HG03280 (cell line): Measurements from ENCODE around the gene DUSP9.
"Not testable (repeated sequence)": the region's sequence is repeated elsewhere in the genome, so short reads cannot be mapped to it uniquely, and the experiment has no call there.

Source experiments
- ATAC-seq: cut with Tn5 transposase; IDR thresholded peaks from one replicate; pipeline ENCODE4 v1.9.1; 2021; ENCODE audit warnings: mild to moderate bottlenecking, moderate library complexity; ENCODE audit not compliant: unreplicated experiment

Gene DUSP9

DNA sequence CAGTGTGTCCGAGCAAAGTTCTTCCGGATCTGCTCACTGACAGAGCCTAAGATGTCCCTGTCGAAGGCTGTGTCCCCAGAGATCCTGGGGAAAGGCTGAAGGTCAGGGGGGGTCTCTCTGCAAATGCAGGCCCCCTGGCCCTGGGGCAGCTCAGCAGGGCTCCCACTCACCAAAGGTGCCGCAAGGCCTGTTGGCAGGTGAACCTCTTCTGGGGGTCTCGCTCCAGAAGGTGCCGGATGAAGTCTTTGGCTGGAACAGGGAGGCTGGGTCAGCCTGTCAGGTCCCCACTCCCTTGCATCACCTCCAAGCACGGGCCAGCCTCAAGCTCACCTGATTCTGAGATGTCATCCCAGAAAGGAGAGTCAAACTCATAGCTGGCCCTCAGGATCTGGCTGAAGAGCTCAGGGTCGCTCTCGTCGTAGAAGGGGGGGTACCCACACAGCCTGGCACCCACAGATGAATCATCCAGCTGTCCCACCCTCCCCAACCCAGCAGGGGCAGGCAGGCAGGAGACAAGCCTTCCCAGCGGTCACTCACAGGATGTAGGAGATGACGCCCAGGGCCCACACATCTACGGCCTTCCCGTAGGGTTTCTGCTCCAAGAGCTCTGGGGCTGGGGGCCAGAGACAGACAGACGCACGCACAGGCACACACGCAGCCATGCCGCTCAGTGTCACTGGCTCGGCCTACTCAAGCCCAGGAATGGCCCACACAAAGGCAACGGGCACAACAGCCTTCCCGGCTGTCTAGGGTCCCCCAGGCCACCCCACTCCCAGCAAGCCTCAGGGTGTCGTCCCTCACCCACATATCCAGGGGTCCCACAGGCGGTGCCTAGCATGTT is 24.0 kb downstream of the DUSP9 start:
- no peak for ATAC-seq

DNA sequence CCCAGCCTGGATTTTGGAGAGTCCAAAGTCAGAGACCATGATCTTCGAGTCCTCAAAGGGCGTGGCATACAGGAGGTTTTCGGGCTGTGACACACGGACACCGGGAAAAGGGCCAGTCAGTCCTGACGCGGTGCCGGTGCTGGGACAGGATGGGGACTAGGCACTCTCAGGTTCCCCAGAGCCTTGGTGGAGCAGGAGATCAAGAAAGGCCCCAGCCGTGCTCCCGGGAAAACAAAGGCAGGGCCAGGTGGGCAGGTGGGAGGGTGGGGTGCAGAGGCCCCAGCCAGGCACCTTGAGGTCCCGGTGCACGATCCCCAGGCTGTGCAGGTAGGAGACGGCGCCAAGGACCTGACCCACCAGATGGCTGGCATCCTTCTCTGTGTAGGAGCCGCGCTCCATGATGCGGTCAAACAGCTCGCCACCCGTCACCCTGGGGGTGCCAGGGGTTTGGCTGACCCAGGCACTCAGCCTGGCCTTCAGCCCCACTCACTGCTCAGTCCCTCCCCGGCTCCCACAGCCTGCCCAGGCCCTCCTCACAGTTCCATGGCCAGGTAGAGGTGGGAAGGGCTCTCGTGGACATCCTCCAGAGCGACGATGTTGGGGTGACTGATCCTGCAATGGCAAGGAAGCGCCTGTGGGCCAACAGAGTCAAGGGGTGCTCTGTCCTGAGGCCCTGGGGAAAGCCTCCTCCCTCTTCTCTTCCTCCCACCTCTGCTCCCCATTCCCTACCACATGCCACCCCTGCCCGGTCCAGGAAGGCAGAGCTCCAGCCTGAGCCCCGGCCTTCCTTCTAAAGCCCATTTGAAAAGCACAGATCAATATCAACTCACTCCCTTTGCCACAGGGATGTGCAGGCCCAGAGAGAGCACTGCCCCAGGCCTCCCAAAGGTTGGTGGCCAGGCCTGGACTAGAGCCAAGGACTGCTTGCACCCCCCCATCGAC is 24.9 kb downstream of the DUSP9 start:
- no peak for ATAC-seq

DNA sequence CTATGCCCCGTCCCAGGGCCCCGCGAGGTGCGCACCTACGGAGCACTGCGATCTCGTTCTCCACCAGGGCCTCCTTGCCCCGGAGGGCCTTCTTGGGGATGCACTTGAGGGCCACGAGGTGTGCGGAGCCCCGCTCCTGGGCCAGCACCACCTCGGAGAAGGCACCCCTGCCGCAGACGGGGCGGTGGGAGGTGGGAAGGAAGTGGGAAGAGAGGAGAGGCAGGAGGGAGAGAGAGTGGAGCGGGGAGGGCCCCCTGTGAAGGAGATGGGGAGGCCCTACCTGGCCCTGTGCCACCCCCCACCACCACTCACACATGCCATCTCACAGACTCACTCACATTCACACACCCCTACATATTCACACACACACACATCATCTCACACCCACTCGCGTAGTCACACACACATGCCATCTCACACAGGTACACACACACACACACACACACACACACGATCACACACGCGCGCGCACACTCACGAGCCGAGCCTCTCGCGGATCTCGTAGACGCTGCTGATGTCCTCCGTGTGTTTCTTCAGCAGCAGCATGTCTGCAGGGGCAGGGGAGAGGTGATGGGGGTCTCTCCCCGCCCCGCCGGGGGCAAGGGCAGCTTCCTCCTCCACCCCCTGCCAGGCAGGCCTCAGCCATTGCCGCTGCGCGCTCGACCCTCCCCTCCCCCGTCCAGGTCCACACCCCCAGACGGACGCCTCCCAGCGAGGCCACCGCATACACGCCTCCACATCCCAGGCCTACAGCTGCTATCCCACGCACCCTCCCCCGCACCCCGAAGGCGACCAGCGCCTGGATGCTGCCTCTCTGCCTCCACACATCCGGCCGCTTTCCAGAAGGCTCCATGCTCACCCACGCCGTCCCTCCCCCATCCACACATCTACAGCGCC is 25.8 kb downstream of the DUSP9 start:
- no peak for ATAC-seq

DNA sequence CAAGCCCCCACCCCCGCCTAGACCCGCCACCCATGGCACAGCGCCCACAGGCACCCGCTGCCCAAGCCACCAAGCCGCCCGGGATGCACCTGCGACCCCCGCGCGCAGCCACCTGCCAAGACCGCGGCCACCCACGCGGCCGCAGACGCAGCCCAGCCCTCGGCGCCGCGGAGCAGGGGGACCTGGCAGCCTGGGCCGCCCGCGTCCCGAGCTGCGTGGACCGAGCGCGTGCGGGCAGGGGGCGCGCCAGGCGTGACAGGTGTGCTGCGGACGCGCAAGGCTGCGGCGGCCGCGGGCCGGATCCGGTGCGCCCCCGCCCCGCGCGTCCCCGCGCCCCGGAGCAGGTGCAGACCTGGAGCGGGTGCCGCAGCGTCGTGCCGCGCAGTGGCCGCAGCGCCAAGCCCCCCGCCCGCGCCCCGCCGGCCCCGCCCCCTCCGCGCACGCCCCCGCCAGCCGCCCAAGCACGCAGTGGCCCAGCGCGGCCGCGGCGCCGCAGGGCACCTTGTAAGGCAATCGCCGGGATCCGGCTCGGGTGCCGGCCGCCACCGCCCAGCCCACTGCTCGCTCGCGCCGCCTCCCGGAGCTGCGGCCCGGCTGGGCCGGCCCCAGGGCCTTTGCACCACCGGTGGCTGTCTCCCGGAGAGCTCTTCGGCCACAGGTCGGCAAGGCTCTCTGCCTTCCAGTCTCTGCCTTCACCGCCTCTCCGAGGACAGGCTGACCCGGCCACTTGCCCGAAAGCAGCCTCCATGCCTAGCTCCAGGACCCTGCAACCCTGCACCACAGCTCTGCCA is 26.6 kb downstream of the DUSP9 start, which contains the start of gene PNCK:
Gene PNCK, minus strand, starts transcription at position 386 of the 791 bp plus-strand sequence. CDS start 737 bp downstream, outside the sequence.
- ATAC-seq: no peak

DNA sequence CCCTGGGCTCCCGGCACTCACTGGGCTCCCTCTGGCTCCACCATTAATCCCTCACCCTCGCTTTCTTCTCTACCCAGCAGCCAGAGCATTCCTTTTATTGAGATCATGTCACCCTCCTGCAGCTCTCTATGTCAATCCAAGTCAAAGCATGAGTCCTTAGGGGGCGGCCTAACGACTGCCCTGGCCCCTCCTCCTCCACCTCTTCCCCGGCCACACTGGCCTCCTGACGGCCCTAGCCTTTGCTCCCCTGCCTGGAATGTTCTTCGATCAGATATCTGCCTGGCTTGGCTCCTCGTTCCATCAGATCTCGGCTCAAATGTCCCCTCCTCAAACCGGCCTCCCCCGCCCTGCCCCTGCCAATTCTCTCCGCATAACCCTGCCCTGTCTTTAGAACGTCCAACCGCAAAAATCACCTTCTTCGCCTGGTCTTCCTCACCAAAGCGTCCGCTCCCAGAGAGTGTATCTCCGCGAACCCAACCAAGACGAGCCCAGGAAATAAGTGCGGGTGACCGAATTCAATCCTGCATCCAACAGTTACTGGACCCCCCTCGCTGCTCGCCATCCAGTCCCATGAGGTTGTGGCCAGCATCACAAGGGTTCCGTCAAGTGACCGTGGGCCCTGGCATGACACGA is 27.3 kb downstream of the DUSP9 start:
- ATAC-seq: no peak

DNA sequence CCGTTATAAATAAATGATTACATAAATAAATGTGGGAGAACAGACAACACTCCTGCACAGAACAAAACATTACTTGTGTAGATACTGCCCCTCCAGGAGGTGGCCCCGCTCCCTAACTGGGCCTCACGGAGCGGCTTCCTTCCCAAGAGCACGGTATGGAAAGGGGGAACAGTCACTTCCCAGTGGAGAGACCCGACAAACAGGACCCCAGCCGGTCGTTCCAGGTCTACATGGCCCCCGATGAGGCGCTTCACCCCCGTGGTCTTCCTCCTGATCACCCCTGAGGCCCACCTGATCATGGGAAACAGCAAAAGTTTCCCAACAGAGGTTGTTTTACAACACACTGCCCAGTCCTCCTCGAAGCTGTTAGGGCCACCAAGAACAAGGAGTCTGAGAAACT is 34.2 kb downstream of the DUSP9 start:
- ATAC-seq: no peak

DNA sequence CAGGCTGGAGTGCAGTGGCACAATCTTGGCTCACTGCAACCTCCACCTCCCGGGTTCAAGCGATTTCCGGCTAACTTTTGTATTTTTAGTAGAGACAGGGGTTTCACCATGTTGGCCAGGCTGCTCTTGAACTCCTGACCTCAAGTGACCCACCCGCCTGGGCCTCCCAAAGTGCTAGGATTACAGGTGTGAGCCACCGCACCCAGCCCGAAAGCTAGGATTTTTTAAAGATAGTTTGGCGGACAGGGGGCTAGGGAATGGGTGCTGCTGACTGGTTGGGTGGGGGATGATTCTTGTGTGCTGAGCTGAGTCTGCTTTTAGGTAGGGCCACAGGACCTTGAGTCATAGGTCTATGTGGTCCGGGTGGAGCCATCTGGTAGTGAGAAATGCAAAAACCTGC is 36.5 kb downstream of the DUSP9 start:
- ATAC-seq: not testable (repeated sequence)

DNA sequence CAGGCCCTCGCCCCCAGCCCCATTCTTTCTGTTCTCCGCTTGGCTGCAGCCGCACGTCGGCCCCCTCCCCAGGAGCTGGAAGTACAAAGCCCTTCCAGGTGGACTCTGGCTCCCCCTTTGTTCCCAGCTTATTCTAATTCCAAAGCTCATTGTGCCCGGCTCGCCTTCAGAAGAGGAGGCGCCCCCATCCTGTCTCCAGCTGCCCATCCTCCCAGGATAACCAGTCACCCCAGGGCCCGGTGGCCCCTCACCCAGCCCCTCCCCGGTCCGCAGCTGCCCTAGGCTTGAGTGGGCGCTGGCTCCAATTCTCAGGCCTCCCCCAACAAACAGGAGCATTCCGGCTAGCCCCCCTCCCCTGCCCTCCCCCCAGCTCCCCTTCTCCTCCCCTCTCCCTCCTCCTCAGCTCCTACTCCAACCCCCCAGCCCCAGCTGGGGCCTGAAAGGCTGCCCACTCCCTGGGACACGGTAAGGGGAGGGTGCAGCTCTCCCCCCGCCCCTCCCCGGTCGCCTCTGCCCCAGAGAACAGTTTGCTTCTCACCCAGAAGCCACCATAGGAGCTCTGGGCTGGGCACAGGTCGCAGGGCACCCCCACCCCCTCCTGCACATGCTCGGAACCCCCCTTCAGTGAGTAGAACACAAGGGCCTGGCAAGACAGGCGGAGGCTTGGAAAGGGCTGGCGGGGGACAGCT is 37.6 kb downstream of the DUSP9 start:
- ATAC-seq: no peak

DNA sequence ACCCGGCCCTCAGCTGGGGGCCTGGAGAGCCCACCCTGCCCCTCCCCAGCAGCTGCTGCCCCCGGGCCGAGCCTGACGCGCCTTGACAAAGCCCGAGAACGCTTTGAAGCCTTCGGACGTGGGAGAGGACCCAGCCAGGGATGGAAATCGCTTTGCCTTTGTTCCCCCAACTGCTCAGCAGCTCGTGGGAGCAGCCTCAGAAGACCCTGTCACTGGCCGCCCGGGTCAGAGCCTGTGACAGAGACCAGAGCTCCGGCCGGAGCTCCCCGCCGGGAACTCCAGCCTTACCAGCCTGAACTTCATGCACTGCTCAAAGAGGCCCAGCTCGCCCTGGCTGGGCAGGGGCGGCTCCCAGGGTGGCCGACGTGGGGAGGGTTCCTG is 38.1 kb downstream of the DUSP9 start:
- no peak for ATAC-seq

DNA sequence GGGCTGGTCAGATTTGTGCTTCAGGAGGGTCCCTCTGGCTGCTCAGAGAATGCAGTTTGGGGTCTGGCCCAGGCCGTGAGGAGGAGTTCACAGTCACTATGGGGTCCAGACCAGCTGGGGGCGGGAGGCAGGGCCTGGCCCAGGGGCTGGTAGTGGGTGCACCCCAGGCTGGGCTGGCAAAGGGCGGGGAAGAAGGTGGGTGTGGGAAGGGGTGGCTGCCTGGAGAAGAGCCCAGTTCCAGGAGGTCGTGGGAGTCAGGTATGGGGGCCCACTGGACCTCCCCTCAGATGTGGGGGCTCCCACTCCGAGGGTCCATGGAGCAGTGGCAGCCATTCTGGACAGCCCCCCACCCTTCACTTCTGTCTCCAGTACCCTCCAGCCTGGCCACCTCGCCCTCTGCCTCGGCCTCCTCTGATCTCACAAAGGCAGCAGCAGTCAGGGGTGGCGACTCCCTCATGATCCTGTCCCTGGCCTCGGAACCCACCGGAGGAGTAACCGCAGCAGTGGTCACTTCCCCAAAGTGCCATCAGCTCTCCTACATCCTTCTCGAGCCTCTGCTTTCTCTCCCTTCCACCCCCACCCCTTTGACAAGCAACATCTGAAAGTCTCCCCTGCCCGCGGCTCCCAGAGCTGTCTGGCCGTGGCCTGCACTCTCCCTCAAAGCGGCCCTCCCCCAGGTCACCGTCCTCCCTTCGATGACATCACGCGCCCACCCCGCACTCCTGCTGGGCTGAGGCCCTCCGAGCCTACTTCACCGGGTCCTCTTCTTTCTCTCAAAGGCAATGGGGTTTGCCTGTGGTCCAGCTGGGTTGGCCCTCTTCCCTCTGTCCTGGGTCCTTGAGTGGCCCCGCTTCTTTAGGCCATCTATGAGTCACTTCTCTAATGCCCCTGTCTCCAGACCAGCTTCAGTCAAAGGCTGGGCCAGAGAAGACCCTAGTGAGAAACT is 39.0 kb downstream of the DUSP9 start:
- ATAC-seq: no peak

DNA sequence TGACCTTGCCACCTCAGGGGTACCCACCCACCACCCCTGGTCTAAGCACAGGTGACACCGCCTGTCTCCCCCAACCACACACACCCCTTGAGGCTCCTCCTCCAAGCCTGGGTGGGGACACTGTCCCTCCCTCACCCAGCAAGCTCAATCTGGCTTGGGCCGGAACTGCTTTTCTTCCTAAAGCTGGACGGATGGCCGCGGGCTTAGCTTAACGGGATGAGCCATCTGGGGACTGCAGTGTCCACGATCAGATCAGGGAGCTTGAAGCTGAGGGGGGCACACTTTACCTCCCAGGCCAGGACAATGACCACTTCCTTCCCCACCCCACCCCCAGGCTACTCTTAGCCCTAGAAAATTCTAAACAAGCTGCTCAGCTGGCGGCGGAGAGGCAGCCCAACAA is 39.7 kb downstream of the DUSP9 start:
- no peak for ATAC-seq

DNA sequence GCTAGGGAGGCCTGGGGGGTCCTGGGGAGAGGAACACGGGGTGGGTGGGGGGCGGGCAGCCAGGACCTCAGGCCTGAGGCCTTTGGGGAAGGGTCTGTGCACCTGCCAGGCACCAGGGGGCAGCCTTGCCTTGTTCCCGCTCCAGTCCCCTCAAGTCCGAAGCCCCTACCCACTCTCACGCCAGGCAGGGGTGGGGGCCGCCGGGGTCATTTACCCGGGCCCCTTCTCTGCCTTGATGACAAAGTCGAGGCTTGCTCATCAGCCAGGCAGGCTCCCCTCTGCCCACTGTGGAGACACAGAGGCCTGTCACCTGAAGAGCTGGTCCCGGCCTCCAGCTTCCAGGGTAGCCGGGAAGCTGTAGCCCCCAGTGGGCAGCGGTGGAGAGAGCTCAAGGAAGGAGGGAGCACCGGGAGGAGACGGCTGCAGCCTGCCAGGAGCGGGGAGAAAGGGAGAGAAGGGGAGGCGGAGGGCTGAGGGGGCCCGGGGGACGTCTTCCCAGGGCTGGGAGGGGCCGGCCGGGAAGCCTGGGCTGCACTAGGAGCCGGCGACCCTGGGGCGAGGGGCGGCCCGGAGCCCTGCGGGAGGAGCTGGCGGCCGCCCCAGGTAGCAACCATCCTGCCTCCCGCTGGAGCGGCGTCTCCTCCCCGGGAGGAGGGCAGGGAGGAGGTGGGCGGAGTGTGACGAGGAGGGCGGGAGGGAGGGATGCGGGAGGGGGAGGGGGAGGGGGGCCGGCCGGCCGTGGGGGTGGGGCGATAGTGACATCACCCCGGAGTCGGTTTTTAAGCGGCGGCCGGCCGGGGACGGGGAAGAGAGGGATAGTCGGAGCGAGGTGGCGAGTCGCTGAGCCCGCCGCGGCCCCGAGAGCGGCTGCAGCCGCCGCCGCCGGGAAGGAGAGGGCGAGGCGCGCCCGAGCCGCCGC is 40.4 kb downstream of the DUSP9 start, which contains the start of gene SLC6A8:
Gene SLC6A8, plus strand, starts transcription at position 806 of the 919 bp plus-strand sequence. CDS start 649 bp downstream, outside the sequence.
- no peak for ATAC-seq

DNA sequence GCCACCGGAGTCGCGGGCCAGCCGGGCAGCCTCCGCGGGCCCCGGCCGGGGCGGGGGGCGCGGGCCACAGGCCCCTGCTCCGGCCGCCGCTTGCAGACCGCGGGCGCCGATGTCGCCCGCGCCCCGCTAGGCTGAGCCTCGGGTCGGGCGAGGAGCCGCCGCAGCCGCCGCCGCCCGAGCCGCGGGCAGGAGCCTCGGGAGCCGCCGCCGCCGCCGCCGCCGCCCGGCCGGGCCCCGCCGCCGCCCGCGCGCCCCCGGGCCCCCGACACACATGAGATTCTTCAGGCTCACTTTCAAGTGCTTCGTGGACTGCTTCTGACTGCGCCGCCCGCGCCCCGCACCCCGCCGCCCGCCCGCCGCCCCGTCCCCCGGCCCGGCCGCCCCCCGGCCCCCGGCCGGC is 41.1 kb downstream of the DUSP9 start:
- no peak for ATAC-seq

DNA sequence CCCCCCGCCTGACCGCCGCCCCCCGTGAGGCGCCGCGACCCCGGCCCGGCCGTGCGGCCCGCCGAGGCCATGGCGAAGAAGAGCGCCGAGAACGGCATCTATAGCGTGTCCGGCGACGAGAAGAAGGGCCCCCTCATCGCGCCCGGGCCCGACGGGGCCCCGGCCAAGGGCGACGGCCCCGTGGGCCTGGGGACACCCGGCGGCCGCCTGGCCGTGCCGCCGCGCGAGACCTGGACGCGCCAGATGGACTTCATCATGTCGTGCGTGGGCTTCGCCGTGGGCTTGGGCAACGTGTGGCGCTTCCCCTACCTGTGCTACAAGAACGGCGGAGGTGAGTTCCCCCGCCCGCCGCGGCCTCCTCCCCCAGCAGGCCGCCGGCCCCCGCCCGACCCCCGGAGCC is 41.5 kb downstream of the DUSP9 start:
- no peak for ATAC-seq

DNA sequence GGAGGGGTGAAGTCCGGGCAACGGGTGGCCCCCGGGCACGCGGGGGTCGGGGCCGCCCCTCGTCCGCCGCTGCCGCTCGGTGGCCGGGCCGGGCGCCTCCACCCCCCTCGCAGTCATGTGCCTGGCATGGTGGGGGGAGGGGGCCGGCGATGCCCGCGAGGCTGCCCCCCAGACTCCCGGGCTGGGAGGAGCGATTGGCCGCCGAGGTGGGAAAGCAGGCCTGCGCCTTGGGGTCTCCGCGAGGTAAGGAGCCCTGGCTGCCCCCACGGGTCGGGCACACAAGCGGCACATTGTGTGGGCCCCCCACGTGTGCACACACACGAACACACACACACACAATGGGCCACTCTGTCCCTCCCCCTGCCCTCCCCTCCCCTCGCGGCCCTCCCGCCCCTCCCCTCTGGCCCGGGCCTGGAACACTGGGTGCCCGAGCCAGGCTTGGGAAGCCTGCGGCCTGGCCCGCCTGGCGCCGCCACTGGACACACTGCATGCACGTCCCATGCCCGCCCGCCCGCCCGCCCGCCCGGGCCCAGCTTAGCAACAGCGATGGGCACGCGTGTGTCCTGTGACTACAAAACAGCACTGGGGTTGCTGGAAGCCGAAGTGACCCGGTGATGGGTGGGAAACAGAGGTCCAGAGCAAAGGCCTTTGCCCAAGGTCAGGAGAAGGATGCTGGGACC is 42.0 kb downstream of the DUSP9 start:
- no peak for ATAC-seq
